Neuronal stem cell (in vitro differentiated cells): ENCODE measurements around the gene CD44.

Experiments
- DNase-seq: peaks from one replicate; pipeline ENCODE4 v3.0.0-alpha.2; 2013; ENCODE audit warnings: low spot score
- H2AFZ ChIP-seq: one replicate; pipeline ENCODE4 v1.6.1; 2013; ENCODE audit warnings: mild to moderate bottlenecking, low read length, inconsistent platforms
- H2AK5ac ChIP-seq: 2 replicates; pipeline ENCODE4 v1.6.1; 2013; ENCODE audit warnings: low read depth, mild to moderate bottlenecking, inconsistent platforms, low read length, moderate library complexity, mixed read lengths
- H2BK120ac ChIP-seq: 2 replicates; pipeline ENCODE4 v1.6.1; 2013; ENCODE audit warnings: low read depth, mild to moderate bottlenecking, inconsistent platforms, low read length, moderate library complexity, mixed read lengths
- H2BK12ac ChIP-seq: one replicate; pipeline ENCODE4 v1.6.1; 2013; ENCODE audit warnings: low read length, inconsistent platforms
- H2BK15ac ChIP-seq: 2 replicates; pipeline ENCODE4 v1.6.1; 2013; ENCODE audit warnings: mild to moderate bottlenecking, low read length, inconsistent platforms, mixed read lengths
- H2BK5ac ChIP-seq: one replicate; pipeline ENCODE4 v1.6.1; 2013; ENCODE audit warnings: inconsistent platforms, mild to moderate bottlenecking, low read length, moderate library complexity
- H3K14ac ChIP-seq: one replicate; pipeline ENCODE4 v1.6.1; 2013; ENCODE audit warnings: low read length, inconsistent platforms
- H3K18ac ChIP-seq: 2 replicates; pipeline ENCODE4 v1.6.1; 2013; ENCODE audit warnings: low read length, inconsistent platforms
- H3K23ac ChIP-seq: 2 replicates; pipeline ENCODE4 v1.6.1; 2013; ENCODE audit warnings: low read depth, mild to moderate bottlenecking, mixed read lengths, low read length, inconsistent platforms; ENCODE audit not compliant: poor library complexity
- H3K27ac ChIP-seq: replicated peaks from 3 replicates; pipeline ENCODE4 v1.5.1; 2013; ENCODE audit warnings: low read length, inconsistent platforms
- H3K27me3 ChIP-seq, 3 experiments: 2 replicates each; pipeline ENCODE4 v1.6.1; 2013; ENCODE audit warnings: low read length in 3 of 3, mild to moderate bottlenecking in 2 of 3, inconsistent platforms in 1 of 3, low read depth in 1 of 3, mixed read lengths in 1 of 3, moderate library complexity in 1 of 3; ENCODE audit not compliant: control insufficient read depth in 3 of 3, insufficient read depth in 3 of 3
- H3K36me3 ChIP-seq, 2 donors: replicated peaks in 1 of 2; 2 replicates each; pipeline ENCODE4 v1.6.1; 2013; ENCODE audit warnings: low read length in 2 of 2; ENCODE audit not compliant: control insufficient read depth in 2 of 2, insufficient read depth in 2 of 2
- H3K4ac ChIP-seq: 2 replicates; pipeline ENCODE4 v1.6.1; 2013; ENCODE audit warnings: inconsistent platforms, mild to moderate bottlenecking, low read length, moderate library complexity
- H3K4me1 ChIP-seq, 2 donors: 1 replicate in 1 of 2; 2 replicates in 1 of 2; pipeline ENCODE4 v1.6.1; 2013; ENCODE audit warnings: low read length in 2 of 2, low read depth in 1 of 2; ENCODE audit not compliant: control insufficient read depth in 2 of 2, insufficient read depth in 1 of 2
- H3K4me2 ChIP-seq: one replicate; pipeline ENCODE4 v1.6.1; 2013; ENCODE audit warnings: mild to moderate bottlenecking, low read length, inconsistent platforms; ENCODE audit not compliant: insufficient read depth, poor library complexity, severe bottlenecking
- H3K4me3 ChIP-seq, 2 donors: 2 replicates each; pipeline ENCODE4 v1.5.1; 2013; ENCODE audit warnings: low read length in 2 of 2, mild to moderate bottlenecking in 2 of 2, inconsistent platforms in 1 of 2, moderate library complexity in 1 of 2
- H3K79me1 ChIP-seq: one replicate; pipeline ENCODE4 v1.6.1; 2013; ENCODE audit warnings: low read depth, mild to moderate bottlenecking, inconsistent platforms, low read length, moderate library complexity
- H3K9ac ChIP-seq: one replicate; pipeline ENCODE4 v1.6.1; 2013; ENCODE audit warnings: mild to moderate bottlenecking, low read depth, low read length, inconsistent platforms; ENCODE audit not compliant: poor library complexity
- H3K9me3 ChIP-seq, 2 donors: replicated peaks in 1 of 2; 2 replicates each; pipeline versions ENCODE3 to v1.6.1; 2013; ENCODE audit warnings: low read length in 2 of 2, mild to moderate bottlenecking in 2 of 2, inconsistent platforms in 1 of 2, low read depth in 1 of 2, mixed read lengths in 1 of 2, moderate library complexity in 1 of 2; ENCODE audit not compliant: control insufficient read depth in 2 of 2, insufficient read depth in 1 of 2
- H4K8ac ChIP-seq: one replicate; pipeline ENCODE4 v1.6.1; 2013; ENCODE audit warnings: low read depth, mild to moderate bottlenecking, inconsistent platforms, low read length, moderate library complexity
- H4K91ac ChIP-seq: one replicate; pipeline ENCODE4 v1.6.1; 2013; ENCODE audit warnings: low read length, low read depth, mild to moderate bottlenecking, inconsistent platforms; ENCODE audit not compliant: poor library complexity
- WGBS, 2 donors: extraction: QIAGEN DNeasy Blood & Tissue Kit; methylation state at CpG; one replicate each; pipeline ENCODE4 v1.1.7; 2013; ENCODE audit warnings: missing lambda C conversion rate in 2 of 2, mixed read lengths in 1 of 2; ENCODE audit not compliant: insufficient read length in 2 of 2, insufficient replicate concordance in 1 of 2; ENCODE audit errors: extremely low coverage in 2 of 2; 5-methylcytosine and 5-hydroxymethylcytosine counted together

Gene CD44

GRCh38 chr11:35096723-35097122 lies 42.2 kb upstream of the CD44 start:
- Histone ChIP-seq H2AK5ac (no peak overlapping the region), H3K27me3 (no peaks in the 10 kb centered on the region), H3K9me3 (no peaks in the 10 kb centered on the region), H3K23ac (no peak overlapping the region), H2BK12ac (no peak overlapping the region), H3K27ac (no peak overlapping the region), H3K4me3 (no peak overlapping the region), H2BK15ac (no peak overlapping the region), H3K14ac (no peak overlapping the region), H2AFZ (no peak overlapping the region), H3K4ac (no peak overlapping the region), H3K18ac (no peak overlapping the region), H4K91ac (no peak overlapping the region), H3K4me2 (no peak overlapping the region), H4K8ac (no peak overlapping the region), H2BK5ac (no peak overlapping the region), H3K9ac (no peak overlapping the region), H3K36me3 (no peaks in the 10 kb centered on the region), H2BK120ac (no peak overlapping the region), H3K4me1 (no peaks in the 10 kb centered on the region), H3K79me1 (no peaks in the 10 kb centered on the region)
- DNase-seq: no peak
- no CpG with 5 or more reads among the region's 2 CpGs for WGBS, 2 donors

DNA sequence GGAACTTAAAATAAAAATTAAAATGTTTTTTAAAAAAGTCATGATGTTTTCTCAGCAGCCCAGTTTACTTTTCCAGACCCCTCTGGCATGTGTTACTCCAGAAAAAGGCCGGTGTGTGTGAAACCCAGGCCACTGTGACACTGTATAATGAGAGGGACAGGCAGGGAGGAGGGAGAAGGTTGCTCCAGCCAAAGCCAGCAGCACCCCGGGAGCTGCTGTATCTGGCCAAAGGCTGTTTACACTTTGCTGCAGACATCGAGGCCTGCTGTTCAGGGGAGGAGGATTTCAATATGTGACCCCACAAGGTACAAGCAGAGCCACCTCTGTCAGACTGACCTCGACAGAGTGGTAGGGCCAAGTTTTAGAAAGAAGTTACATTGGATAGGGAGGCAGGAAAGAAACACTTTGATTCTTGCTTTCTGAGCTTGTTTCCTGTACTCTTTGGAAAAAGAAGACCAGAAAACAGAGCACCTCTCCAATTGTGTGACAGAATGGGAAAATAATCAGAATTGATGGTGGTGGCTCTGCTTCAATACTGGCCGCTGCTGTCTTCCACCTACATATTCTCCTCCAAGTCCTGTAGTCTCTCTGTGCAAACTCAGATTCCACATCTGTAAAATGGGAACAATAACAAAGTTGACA lies 41.0 kb upstream of the CD44 start:
- Histone ChIP-seq H3K27ac (no peak overlapping the region), H3K79me1 (no peaks in the 10 kb centered on the region), H3K9ac (no peak overlapping the region), H3K14ac (no peak overlapping the region), H4K8ac (no peak overlapping the region), H2BK15ac (no peak overlapping the region), H2BK12ac (no peak overlapping the region), H3K36me3 (no peaks in the 10 kb centered on the region), H3K4me3 (no peak overlapping the region), H3K4me2 (no peak overlapping the region), H2BK120ac (no peak overlapping the region), H2AK5ac (no peak overlapping the region), H4K91ac (no peak overlapping the region), H2BK5ac (no peak overlapping the region), H3K4me1 (no peaks in the 10 kb centered on the region), H3K23ac (no peak overlapping the region), H2AFZ (peak overlapping the region; percentile 76), H3K4ac (no peak overlapping the region), H3K27me3 (no peaks in the 10 kb centered on the region), H3K9me3 (no peaks in the 10 kb centered on the region), H3K18ac (peak overlapping the region; percentile 2)
- no CpG with 5 or more reads among the region's 5 CpGs for WGBS, 2 donors
- DNase-seq: no peak

- H3K27me3 ChIP-seq: no peaks in the 10 kb centered on the region
- DNase-seq: no peak
- no peak overlapping the region for H3K18ac ChIP-seq
- H3K4me1 ChIP-seq: no peaks in the 10 kb centered on the region
- no peak overlapping the region for H3K4me2 ChIP-seq
- no peak overlapping the region for H4K8ac ChIP-seq
- WGBS, 2 donors: no CpG with 5 or more reads among the region's 5 CpGs
- no peak overlapping the region for H2AFZ ChIP-seq
- H2BK120ac ChIP-seq: no peak overlapping the region
- H3K9me3 ChIP-seq: no peaks in the 10 kb centered on the region
- no peak overlapping the region for H2BK5ac ChIP-seq
- no peak overlapping the region for H2BK12ac ChIP-seq
- H2BK15ac ChIP-seq: no peak overlapping the region
- H2AK5ac ChIP-seq: no peak overlapping the region
- no peaks in the 10 kb centered on the region for H3K79me1 ChIP-seq
- no peaks in the 10 kb centered on the region for H3K36me3 ChIP-seq
- no peak overlapping the region for H3K4ac ChIP-seq
- no peak overlapping the region for H3K4me3 ChIP-seq
- no peak overlapping the region for H3K23ac ChIP-seq
- no peak overlapping the region for H3K27ac ChIP-seq
- no peak overlapping the region for H4K91ac ChIP-seq
- no peak overlapping the region for H3K14ac ChIP-seq
- H3K9ac ChIP-seq: no peak overlapping the region
These were observed 40.1 kb upstream of the CD44 start for GRCh38 chr11:35098855-35099254.

GRCh38 chr11:35099278-35100012 lies 39.5 kb upstream of the CD44 start:
- H3K27me3 ChIP-seq: no peaks in the 10 kb centered on the region
- H3K4me1 ChIP-seq: no peaks in the 10 kb centered on the region
- no peak overlapping the region for H2BK5ac ChIP-seq
- H3K9ac ChIP-seq: no peak overlapping the region
- no peaks in the 10 kb centered on the region for H3K9me3 ChIP-seq
- no peak overlapping the region for H2BK12ac ChIP-seq
- DNase-seq: no peak
- H3K79me1 ChIP-seq: no peaks in the 10 kb centered on the region
- no peak overlapping the region for H3K18ac ChIP-seq
- H3K4ac ChIP-seq: no peak overlapping the region
- no peak overlapping the region for H3K4me2 ChIP-seq
- H4K91ac ChIP-seq: no peak overlapping the region
- H2BK15ac ChIP-seq: no peak overlapping the region
- H3K14ac ChIP-seq: no peak overlapping the region
- no peak overlapping the region for H3K4me3 ChIP-seq
- no CpG with 5 or more reads among the region's 6 CpGs for WGBS, 2 donors
- H4K8ac ChIP-seq: no peak overlapping the region
- H2BK120ac ChIP-seq: no peak overlapping the region
- no peak overlapping the region for H3K23ac ChIP-seq
- no peak overlapping the region for H3K27ac ChIP-seq
- H2AFZ ChIP-seq: no peak overlapping the region
- no peaks in the 10 kb centered on the region for H3K36me3 ChIP-seq
- H2AK5ac ChIP-seq: no peak overlapping the region
